SK-N-SH treated with all-trans-retinoic acid at 6 μM for 48 hours (cell line): Measurements from ENCODE around the gene PKM.
A peak's percentile ranks its signal among the peaks of the same experiment; 100 is the strongest.

Experiments used
- ATAC-seq: fragments of 200-7000 bp; cut with Tn5 transposase; 3 replicates; pipeline ENCODE4 v1.9.1; 2020; ENCODE audit warnings: mild to moderate bottlenecking, moderate library complexity
- ARNTL ChIP-seq: fragments of 450-650 bp; formaldehyde crosslinking; IDR thresholded peaks from 2 replicates; pipeline ENCODE4 v1.5.0; 2020; ENCODE audit warnings: low read depth, mild to moderate bottlenecking, moderate library complexity, borderline replicate concordance
- CREB5 ChIP-seq: fragments of 250-450 bp; sonication (Bioruptor Pico); IDR thresholded peaks from 2 replicates; pipeline ENCODE4 v1.5.1; 2020; ENCODE audit warnings: low read depth, mild to moderate bottlenecking, moderate library complexity
- CSDC2 ChIP-seq: fragments of 250-450 bp; sonication (Bioruptor Pico); IDR thresholded peaks from 2 replicates; pipeline ENCODE4 v1.5.0; 2020; ENCODE audit warnings: mild to moderate bottlenecking, moderate library complexity
- ESRRG ChIP-seq: fragments of 250-450 bp; sonication (Bioruptor Pico); IDR thresholded peaks from 2 replicates; pipeline ENCODE4 v1.6.1; 2021; ENCODE audit warnings: mild to moderate bottlenecking
- GLIS3 ChIP-seq: fragments of 250-450 bp; sonication (Bioruptor Pico); IDR thresholded peaks from 2 replicates; pipeline ENCODE4 v1.5.0; 2020; ENCODE audit warnings: mild to moderate bottlenecking, moderate library complexity
- ISL1 ChIP-seq: fragments of 250-450 bp; sonication (Bioruptor Pico); IDR thresholded peaks from 2 replicates; pipeline ENCODE4 v2.1.2; 2022; ENCODE audit warnings: mild to moderate bottlenecking, moderate library complexity
- OSR1 ChIP-seq: fragments of 250-450 bp; sonication (Bioruptor Pico); IDR thresholded peaks from 2 replicates; pipeline ENCODE4 v1.8.0; 2022; ENCODE audit warnings: moderate library complexity, mild to moderate bottlenecking, inconsistent platforms
- PPARA ChIP-seq: fragments of 250-450 bp; sonication (Bioruptor Pico); IDR thresholded peaks from 2 replicates; pipeline ENCODE4 v1.5.0; 2020; ENCODE audit warnings: mild to moderate bottlenecking, borderline replicate concordance
- RARB ChIP-seq: fragments of 250-450 bp; sonication (Bioruptor Pico); IDR thresholded peaks from 2 replicates; pipeline ENCODE4 v1.8.0; 2021; ENCODE audit warnings: mild to moderate bottlenecking, moderate library complexity
- TCF4 ChIP-seq: fragments of 250-450 bp; sonication (Bioruptor Pico); IDR thresholded peaks from 2 replicates; pipeline ENCODE4 v1.8.0; 2021; ENCODE audit warnings: mild to moderate bottlenecking, moderate library complexity, borderline replicate concordance
- TOX ChIP-seq: fragments of 250-450 bp; sonication (Bioruptor Pico); IDR thresholded peaks from 2 replicates; pipeline ENCODE4 v1.8.0; 2021; ENCODE audit warnings: mild to moderate bottlenecking, moderate library complexity, borderline replicate concordance
- ZC3H10 ChIP-seq: fragments of 250-450 bp; sonication (Bioruptor Pico); IDR thresholded peaks from 2 replicates; pipeline ENCODE4 v1.5.1; 2021; ENCODE audit warnings: mild to moderate bottlenecking, moderate library complexity
- ZFP3 ChIP-seq: fragments of 250-450 bp; sonication (Bioruptor Pico); IDR thresholded peaks from 2 replicates; pipeline ENCODE4 v1.5.0; 2020; ENCODE audit warnings: mild to moderate bottlenecking, moderate library complexity
- ZFP30 ChIP-seq: fragments of 450-650 bp; formaldehyde crosslinking; IDR thresholded peaks from 2 replicates; pipeline ENCODE4 v1.5.0; 2022; ENCODE audit warnings: mild to moderate bottlenecking, moderate library complexity
- TF ChIP-seq, protein P1 (sequence below): fragments of 250-450 bp; sonication (Bioruptor Pico); IDR thresholded peaks from 2 replicates; pipeline ENCODE4 v1.8.0; 2021; ENCODE audit warnings: low read depth, mild to moderate bottlenecking, moderate library complexity, borderline replicate concordance
- TF ChIP-seq, protein P2 (sequence below): fragments of 250-450 bp; sonication (Bioruptor Pico); IDR thresholded peaks from 2 replicates; pipeline ENCODE4 v1.5.0; 2020; ENCODE audit warnings: mild to moderate bottlenecking, moderate library complexity
- TF ChIP-seq, protein P3 (sequence below): fragments of 250-450 bp; sonication (Bioruptor Pico); IDR thresholded peaks from 2 replicates; pipeline ENCODE4 v1.8.0; 2020; ENCODE audit warnings: mild to moderate bottlenecking, moderate library complexity, borderline replicate concordance

Gene PKM

GRCh38 chr15:72231066-72231832, at the start of gene PKM:
Gene PKM (minus strand): TSS chr15:72231190. CDS start chr15:72219097, 12,093 bp downstream.
- ATAC-seq: peak; percentile 65

DNA sequence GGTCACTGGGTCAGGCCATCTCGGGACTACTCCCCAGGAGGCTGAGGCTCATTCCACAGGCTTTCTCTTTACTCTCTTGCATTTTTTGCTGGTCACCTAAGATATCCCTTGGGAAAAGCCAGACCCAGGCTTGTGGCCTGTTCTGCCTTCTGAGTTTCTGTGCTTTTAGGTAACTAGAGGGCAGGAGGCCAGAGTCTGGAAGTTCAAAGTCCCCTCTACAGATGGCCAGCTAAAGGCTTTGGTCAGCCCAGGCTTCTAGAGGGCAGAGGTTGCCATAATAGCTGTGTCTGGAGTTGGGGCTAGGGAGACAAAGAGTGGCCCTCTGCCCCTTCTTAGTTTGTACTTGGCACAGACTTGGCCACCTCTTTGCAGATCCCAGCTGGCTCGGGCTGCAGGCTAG, 49.8 kb upstream of the PKM start:
- TF ChIP-seq ISL1 (CRISPR knock-in tag) (no peak), PPARA (CRISPR knock-in tag) (no peak), ZC3H10 (CRISPR knock-in tag) (no peak), CSDC2 (no peak), ZFP30 (CRISPR knock-in tag) (no peak), ESRRG (CRISPR knock-in tag) (no peak), TOX (CRISPR knock-in tag) (no peak), OSR1 (CRISPR knock-in tag) (no peak), TCF4 (no peak), ARNTL (CRISPR knock-in tag) (no peak), RARB (CRISPR knock-in tag) (no peak), ZFP3 (CRISPR knock-in tag) (no peak)
- TF ChIP-seq, protein P1, sequence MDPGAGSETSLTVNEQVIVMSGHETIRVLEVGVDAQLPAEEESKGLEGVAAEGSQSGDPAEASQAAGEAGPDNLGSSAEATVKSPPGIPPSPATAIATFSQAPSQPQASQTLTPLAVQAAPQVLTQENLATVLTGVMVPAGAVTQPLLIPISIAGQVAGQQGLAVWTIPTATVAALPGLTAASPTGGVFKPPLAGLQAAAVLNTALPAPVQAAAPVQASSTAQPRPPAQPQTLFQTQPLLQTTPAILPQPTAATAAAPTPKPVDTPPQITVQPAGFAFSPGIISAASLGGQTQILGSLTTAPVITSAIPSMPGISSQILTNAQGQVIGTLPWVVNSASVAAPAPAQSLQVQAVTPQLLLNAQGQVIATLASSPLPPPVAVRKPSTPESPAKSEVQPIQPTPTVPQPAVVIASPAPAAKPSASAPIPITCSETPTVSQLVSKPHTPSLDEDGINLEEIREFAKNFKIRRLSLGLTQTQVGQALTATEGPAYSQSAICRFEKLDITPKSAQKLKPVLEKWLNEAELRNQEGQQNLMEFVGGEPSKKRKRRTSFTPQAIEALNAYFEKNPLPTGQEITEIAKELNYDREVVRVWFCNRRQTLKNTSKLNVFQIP (CRISPR knock-in tag): no peak
- TF ChIP-seq, protein P2, sequence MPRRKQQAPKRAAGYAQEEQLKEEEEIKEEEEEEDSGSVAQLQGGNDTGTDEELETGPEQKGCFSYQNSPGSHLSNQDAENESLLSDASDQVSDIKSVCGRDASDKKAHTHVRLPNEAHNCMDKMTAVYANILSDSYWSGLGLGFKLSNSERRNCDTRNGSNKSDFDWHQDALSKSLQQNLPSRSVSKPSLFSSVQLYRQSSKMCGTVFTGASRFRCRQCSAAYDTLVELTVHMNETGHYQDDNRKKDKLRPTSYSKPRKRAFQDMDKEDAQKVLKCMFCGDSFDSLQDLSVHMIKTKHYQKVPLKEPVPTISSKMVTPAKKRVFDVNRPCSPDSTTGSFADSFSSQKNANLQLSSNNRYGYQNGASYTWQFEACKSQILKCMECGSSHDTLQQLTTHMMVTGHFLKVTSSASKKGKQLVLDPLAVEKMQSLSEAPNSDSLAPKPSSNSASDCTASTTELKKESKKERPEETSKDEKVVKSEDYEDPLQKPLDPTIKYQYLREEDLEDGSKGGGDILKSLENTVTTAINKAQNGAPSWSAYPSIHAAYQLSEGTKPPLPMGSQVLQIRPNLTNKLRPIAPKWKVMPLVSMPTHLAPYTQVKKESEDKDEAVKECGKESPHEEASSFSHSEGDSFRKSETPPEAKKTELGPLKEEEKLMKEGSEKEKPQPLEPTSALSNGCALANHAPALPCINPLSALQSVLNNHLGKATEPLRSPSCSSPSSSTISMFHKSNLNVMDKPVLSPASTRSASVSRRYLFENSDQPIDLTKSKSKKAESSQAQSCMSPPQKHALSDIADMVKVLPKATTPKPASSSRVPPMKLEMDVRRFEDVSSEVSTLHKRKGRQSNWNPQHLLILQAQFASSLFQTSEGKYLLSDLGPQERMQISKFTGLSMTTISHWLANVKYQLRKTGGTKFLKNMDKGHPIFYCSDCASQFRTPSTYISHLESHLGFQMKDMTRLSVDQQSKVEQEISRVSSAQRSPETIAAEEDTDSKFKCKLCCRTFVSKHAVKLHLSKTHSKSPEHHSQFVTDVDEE (CRISPR knock-in tag): no peak
- TF ChIP-seq, protein P3, sequence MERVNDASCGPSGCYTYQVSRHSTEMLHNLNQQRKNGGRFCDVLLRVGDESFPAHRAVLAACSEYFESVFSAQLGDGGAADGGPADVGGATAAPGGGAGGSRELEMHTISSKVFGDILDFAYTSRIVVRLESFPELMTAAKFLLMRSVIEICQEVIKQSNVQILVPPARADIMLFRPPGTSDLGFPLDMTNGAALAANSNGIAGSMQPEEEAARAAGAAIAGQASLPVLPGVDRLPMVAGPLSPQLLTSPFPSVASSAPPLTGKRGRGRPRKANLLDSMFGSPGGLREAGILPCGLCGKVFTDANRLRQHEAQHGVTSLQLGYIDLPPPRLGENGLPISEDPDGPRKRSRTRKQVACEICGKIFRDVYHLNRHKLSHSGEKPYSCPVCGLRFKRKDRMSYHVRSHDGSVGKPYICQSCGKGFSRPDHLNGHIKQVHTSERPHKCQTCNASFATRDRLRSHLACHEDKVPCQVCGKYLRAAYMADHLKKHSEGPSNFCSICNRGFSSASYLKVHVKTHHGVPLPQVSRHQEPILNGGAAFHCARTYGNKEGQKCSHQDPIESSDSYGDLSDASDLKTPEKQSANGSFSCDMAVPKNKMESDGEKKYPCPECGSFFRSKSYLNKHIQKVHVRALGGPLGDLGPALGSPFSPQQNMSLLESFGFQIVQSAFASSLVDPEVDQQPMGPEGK (CRISPR knock-in tag): no peak
- no peak for ATAC-seq

More at GRCh38 chr15:72231066-72231832, at the start of gene PKM:
- TF ChIP-seq ARNTL (CRISPR knock-in tag) (no peak), CSDC2 (no peak), ESRRG (CRISPR knock-in tag) (peak; percentile 91), TCF4 (peak; percentile 27; the same call in 1 of the 2 replicates)
- TF ChIP-seq, protein P2 (CRISPR knock-in tag): 0 out of 2 replicates have a peak, but pooled peaks have one; percentile 17

DNA sequence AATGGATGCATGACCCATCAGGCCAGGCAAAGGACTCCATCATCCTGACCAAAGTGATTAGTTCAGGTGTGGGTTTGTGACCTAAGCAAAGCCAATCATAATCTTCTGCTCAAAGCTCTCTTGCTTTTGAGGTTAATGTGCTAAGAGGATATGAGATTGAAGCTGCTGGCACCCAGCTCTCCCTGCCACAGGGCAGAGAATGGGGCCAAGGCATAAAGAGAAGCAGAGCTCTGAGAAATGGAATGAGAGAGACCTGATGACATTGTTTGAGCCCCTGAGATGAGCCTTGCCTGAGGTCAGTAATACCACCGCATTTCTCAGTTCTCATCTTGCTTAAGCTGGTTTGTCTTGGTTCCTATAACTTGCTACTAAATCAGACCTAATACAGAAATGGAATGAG, 47.7 kb upstream of the PKM start:
- TF ChIP-seq CREB5 (CRISPR knock-in tag): no peak
- no peak for TF ChIP-seq GLIS3
- no peak for TF ChIP-seq OSR1 (CRISPR knock-in tag)
- TF ChIP-seq RARB (CRISPR knock-in tag): no peak
- TF ChIP-seq ESRRG (CRISPR knock-in tag): no peak
- TF ChIP-seq, protein P1 (CRISPR knock-in tag): no peak
- no peak for TF ChIP-seq TCF4
- TF ChIP-seq TOX (CRISPR knock-in tag): no peak
- TF ChIP-seq, all 23 proteins: peak for 0

More for the DNA sequence above, 47.7 kb upstream of the PKM start:
- no peak for ATAC-seq
